GM23338 (cell line): ENCODE results near the gene BLVRA. TPM values are rescaled to one million over a fixed set of nuclear protein-coding genes. Genes with fewer than 3 reads are reported as not detected.

Source experiments
- ATAC-seq: fragments of 200-7000 bp; cut with Tn5 transposase; 3 replicates; pipeline ENCODE4 v1.9.1; 2020
- DNase-seq: peaks from one replicate; pipeline ENCODE4 v3.0.0-alpha.2; 2015; ENCODE audit warnings: low spot score
- H2AFZ ChIP-seq: fragments of 200-600 bp; sonication (generic); 2 replicates; pipeline ENCODE4 v1.8.0; 2016; ENCODE audit warnings: antibody characterized with exemption, mild to moderate bottlenecking, moderate library complexity
- H3F3A ChIP-seq: fragments of 200-600 bp; sonication (generic); replicated peaks from 2 replicates; pipeline ENCODE4 v1.8.0; 2017; ENCODE audit warnings: antibody characterized with exemption, mixed run types, low read depth
- H3K27ac ChIP-seq: fragments of 200-600 bp; sonication (generic); 2 replicates; pipeline ENCODE4 v1.6.1; 2016; ENCODE audit warnings: low read depth
- H3K27me3 ChIP-seq: fragments of 200-600 bp; sonication (generic); 2 replicates; pipeline ENCODE4 v1.8.0; 2016; ENCODE audit warnings: mild to moderate bottlenecking, mixed run types, moderate library complexity; ENCODE audit not compliant: insufficient read depth
- H3K36me3 ChIP-seq: fragments of 200-600 bp; sonication (generic); 2 replicates; pipeline ENCODE4 v1.8.0; 2016; ENCODE audit warnings: mild to moderate bottlenecking; ENCODE audit not compliant: insufficient read depth
- H3K4me1 ChIP-seq: fragments of 200-600 bp; sonication (generic); 2 replicates; pipeline ENCODE4 v1.8.0; 2016; ENCODE audit warnings: mild to moderate bottlenecking, moderate library complexity; ENCODE audit not compliant: insufficient read depth
- H3K4me2 ChIP-seq: fragments of 200-600 bp; sonication (generic); 2 replicates; pipeline ENCODE4 v1.7.1; 2017; ENCODE audit warnings: mixed run types
- H3K4me3 ChIP-seq: fragments of 200-600 bp; sonication (generic); 2 replicates; pipeline ENCODE4 v1.6.1; 2016; ENCODE audit warnings: mixed run types
- H3K79me2 ChIP-seq: fragments of 200-600 bp; sonication (generic); replicated peaks from 2 replicates; pipeline ENCODE4 v1.8.0; 2017; ENCODE audit warnings: mild to moderate bottlenecking; ENCODE audit not compliant: insufficient read depth
- H3K9me2 ChIP-seq: fragments of 200-600 bp; sonication (generic); 2 replicates; pipeline ENCODE4 v1.8.0; 2017; ENCODE audit not compliant: insufficient read depth
- H4K20me1 ChIP-seq: fragments of 200-600 bp; sonication (generic); replicated peaks from 2 replicates; pipeline ENCODE4 v1.8.0; 2017; ENCODE audit warnings: mild to moderate bottlenecking; ENCODE audit not compliant: insufficient read depth
- H3K27ac Mint-ChIP-seq: 2 replicates; pipeline ENCODE4 v1.8.0; 2020; ENCODE audit warnings: inconsistent platforms, mild to moderate bottlenecking, moderate library complexity, mixed read lengths
- H3K27me3 Mint-ChIP-seq: 3 replicates; pipeline ENCODE4 v1.8.0; 2022; ENCODE audit warnings: low read depth, mild to moderate bottlenecking, moderate library complexity, mixed read lengths, inconsistent platforms; ENCODE audit not compliant: insufficient read depth, poor library complexity
- H3K36me3 Mint-ChIP-seq: 3 replicates; pipeline ENCODE4 v1.8.0; 2021; ENCODE audit warnings: low read depth, mild to moderate bottlenecking, inconsistent platforms, moderate library complexity, mixed read lengths
- H3K4me1 Mint-ChIP-seq: 3 replicates; pipeline ENCODE4 v1.8.0; 2020; ENCODE audit warnings: mild to moderate bottlenecking, inconsistent platforms, mixed read lengths
- H3K4me3 Mint-ChIP-seq: 3 replicates; pipeline ENCODE4 v1.8.0; 2021; ENCODE audit warnings: moderate library complexity, mild to moderate bottlenecking, inconsistent platforms, mixed read lengths
- H3K9me3 Mint-ChIP-seq: 3 replicates; pipeline ENCODE4 v1.8.0; 2020; ENCODE audit warnings: moderate library complexity, mild to moderate bottlenecking, inconsistent platforms, mixed read lengths
- CREB1 ChIP-seq: fragments of 250-450 bp; sonication (Bioruptor Pico); IDR thresholded peaks from 2 replicates; pipeline ENCODE4 v1.5.0; 2020; ENCODE audit warnings: low read depth, mild to moderate bottlenecking, moderate library complexity
- REST ChIP-seq: IDR thresholded peaks from one replicate; pipeline ENCODE4 v1.6.1; 2018; ENCODE audit warnings: antibody characterized with exemption; ENCODE audit not compliant: unreplicated experiment
- polyA plus RNA-seq: library from polyadenylated mRNA; unstranded; fragments of >200 nt; fragmentation: Nextera tagmentation; extraction: Ambion mirVana; gene quantifications from 2 replicates; pipeline ENCODE4 v1.2.1, GENCODE V29; 2016
- total RNA-seq: library from RNA; depleted of rRNA; stranded (reverse); fragments of >200 nt; shearing (Covaris generic); gene quantifications from 2 replicates; pipeline ENCODE4 v1.2.3, GENCODE V29; 2014
- TF ChIP-seq, protein P1 (sequence below): fragments of 250-450 bp; sonication (Bioruptor Pico); IDR thresholded peaks from 2 replicates; pipeline ENCODE4 v1.5.0; 2020; ENCODE audit warnings: mild to moderate bottlenecking, moderate library complexity

The BLVRA gene
- total and polyA plus RNA-seq, 2 experiments from 2014 or later, result 17.0 to 46.5 TPM

- Histone ChIP-seq H3K4me2 (no peak overlapping the region), H2AFZ (no peak overlapping the region), H3K27ac (0 out of 2 replicates have a peak overlapping the region, but pooled peaks have one; percentile 26), H4K20me1 (no peaks in the 10 kb centered on the region), H3F3A (0 out of 2 replicates have a peak, but pooled peaks cover 3% of the 10 kb centered on the region), H3K36me3 (0 out of 2 replicates have a peak, but pooled peaks cover 2% of the 10 kb centered on the region), H3K79me2 (no peaks in the 10 kb centered on the region; the same call in 1 of the 2 replicates), H3K27me3 (no peaks in the 10 kb centered on the region), H3K4me3 (no peak overlapping the region), H3K4me1 (peaks cover 8% of the 10 kb centered on the region), H3K9me2 (no peaks in the 10 kb centered on the region)
- DNase-seq (no peak), ATAC-seq (no peak)
- Mint-ChIP-seq H3K27me3 (peaks cover 4% of the 10 kb centered on the region), H3K4me3 (no peak overlapping the region), H3K36me3 (peaks cover 14% of the 10 kb centered on the region), H3K27ac (no peak overlapping the region), H3K4me1 (peaks cover 6% of the 10 kb centered on the region), H3K9me3 (no peaks in the 10 kb centered on the region)
- TF ChIP-seq REST (no peak), CREB1 (no peak)
- TF ChIP-seq, protein P1, sequence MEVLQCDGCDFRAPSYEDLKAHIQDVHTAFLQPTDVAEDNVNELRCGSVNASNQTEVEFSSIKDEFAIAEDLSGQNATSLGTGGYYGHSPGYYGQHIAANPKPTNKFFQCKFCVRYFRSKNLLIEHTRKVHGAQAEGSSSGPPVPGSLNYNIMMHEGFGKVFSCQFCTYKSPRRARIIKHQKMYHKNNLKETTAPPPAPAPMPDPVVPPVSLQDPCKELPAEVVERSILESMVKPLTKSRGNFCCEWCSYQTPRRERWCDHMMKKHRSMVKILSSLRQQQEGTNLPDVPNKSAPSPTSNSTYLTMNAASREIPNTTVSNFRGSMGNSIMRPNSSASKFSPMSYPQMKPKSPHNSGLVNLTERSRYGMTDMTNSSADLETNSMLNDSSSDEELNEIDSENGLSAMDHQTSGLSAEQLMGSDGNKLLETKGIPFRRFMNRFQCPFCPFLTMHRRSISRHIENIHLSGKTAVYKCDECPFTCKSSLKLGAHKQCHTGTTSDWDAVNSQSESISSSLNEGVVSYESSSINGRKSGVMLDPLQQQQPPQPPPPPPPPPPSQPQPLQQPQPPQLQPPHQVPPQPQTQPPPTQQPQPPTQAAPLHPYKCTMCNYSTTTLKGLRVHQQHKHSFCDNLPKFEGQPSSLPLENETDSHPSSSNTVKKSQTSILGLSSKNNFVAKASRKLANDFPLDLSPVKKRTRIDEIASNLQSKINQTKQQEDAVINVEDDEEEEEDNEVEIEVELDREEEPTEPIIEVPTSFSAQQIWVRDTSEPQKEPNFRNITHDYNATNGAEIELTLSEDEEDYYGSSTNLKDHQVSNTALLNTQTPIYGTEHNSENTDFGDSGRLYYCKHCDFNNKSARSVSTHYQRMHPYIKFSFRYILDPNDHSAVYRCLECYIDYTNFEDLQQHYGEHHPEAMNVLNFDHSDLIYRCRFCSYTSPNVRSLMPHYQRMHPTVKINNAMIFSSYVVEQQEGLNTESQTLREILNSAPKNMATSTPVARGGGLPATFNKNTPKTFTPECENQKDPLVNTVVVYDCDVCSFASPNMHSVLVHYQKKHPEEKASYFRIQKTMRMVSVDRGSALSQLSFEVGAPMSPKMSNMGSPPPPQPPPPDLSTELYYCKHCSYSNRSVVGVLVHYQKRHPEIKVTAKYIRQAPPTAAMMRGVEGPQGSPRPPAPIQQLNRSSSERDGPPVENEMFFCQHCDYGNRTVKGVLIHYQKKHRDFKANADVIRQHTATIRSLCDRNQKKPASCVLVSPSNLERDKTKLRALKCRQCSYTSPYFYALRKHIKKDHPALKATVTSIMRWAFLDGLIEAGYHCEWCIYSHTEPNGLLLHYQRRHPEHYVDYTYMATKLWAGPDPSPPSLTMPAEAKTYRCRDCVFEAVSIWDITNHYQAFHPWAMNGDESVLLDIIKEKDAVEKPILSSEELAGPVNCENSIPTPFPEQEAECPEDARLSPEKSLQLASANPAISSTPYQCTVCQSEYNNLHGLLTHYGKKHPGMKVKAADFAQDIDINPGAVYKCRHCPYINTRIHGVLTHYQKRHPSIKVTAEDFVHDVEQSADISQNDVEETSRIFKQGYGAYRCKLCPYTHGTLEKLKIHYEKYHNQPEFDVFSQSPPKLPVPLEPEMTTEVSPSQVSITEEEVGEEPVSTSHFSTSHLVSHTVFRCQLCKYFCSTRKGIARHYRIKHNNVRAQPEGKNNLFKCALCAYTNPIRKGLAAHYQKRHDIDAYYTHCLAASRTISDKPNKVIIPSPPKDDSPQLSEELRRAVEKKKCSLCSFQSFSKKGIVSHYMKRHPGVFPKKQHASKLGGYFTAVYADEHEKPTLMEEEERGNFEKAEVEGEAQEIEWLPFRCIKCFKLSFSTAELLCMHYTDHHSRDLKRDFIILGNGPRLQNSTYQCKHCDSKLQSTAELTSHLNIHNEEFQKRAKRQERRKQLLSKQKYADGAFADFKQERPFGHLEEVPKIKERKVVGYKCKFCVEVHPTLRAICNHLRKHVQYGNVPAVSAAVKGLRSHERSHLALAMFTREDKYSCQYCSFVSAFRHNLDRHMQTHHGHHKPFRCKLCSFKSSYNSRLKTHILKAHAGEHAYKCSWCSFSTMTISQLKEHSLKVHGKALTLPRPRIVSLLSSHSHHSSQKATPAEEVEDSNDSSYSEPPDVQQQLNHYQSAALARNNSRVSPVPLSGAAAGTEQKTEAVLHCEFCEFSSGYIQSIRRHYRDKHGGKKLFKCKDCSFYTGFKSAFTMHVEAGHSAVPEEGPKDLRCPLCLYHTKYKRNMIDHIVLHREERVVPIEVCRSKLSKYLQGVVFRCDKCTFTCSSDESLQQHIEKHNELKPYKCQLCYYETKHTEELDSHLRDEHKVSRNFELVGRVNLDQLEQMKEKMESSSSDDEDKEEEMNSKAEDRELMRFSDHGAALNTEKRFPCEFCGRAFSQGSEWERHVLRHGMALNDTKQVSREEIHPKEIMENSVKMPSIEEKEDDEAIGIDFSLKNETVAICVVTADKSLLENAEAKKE (CRISPR knock-in tag), result no peak
Observed at GRCh38 chr7:43769281-43769680, 10.8 kb downstream of the BLVRA start.
